ENCODE results near the gene SPTBN1.

The SPTBN1 gene

DNA sequence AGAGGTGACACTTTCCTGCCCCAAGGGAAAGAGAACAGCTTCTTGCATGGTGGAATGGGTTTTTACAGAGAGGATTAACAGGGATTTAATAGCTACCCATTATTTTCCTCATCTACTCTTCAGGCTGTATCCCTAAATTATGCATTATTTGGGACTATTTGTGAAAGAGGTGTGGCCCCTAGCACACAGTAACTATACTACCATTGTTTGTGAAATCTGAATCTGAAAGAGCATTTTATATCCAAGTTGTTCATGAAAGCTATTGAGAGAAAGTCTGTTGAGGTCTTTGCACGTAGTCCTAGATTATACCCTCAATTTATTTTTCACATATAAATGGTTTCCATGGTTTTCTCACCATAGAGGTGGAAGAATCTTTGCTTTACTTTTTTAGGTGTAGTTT, 78.1 kb downstream of the SPTBN1 start:
- H3K9me3 ChIP-seq (ENCODE audit: control insufficient read depth, low read length): no peaks in the 10 kb centered on the region
- H3K27ac ChIP-seq (ENCODE audit: insufficient read depth, low read length, poor library complexity, severe bottlenecking): no peak overlapping the region

DNA sequence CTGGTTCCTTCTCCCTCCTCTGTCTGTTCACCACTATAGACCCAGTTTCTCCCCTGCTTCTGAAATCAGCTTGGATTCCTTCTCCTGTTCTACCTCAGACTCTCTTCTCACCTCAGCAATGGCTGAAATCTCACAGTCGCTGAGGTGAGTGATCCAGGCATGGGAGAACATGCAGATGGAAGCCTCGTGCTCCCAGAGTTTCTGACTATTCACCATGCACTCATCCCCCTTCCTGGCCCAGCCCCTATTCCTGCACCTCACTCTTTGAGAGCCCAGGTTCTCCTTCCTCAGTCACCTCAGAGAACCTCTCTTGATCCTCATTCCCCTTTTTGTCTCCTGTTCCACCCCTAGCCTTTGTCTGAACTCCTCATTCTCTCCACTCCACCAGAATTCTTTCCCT, 78.5 kb downstream of the SPTBN1 start:
- H3K9me3 ChIP-seq (ENCODE audit: control insufficient read depth, low read length): no peaks in the 10 kb centered on the region
- no peak for DNase-seq
- no peak overlapping the region for H3K27ac ChIP-seq (ENCODE audit: insufficient read depth, low read length, poor library complexity, severe bottlenecking)
- no peaks in the 10 kb centered on the region for H3K36me3 ChIP-seq (ENCODE audit: control insufficient read depth, insufficient read depth, low read length)
- no peak overlapping the region for H3K4me3 ChIP-seq (ENCODE audit: insufficient read depth, low read depth, low read length, poor library complexity, severe bottlenecking)
- no peaks in the 10 kb centered on the region for H3K4me1 ChIP-seq (ENCODE audit: control insufficient read depth, insufficient read depth, low read length, poor library complexity, severe bottlenecking)
- no peaks in the 10 kb centered on the region for H3K27me3 ChIP-seq (replicated peaks; ENCODE audit: control insufficient read depth, insufficient read depth, low read length, poor library complexity, severe bottlenecking)

More for the DNA sequence above, 78.1 kb downstream of the SPTBN1 start:
- no peak overlapping the region for H3K4me3 ChIP-seq (ENCODE audit: insufficient read depth, low read depth, low read length, poor library complexity, severe bottlenecking)
- H3K27me3 ChIP-seq (replicated peaks; ENCODE audit: control insufficient read depth, insufficient read depth, low read length, poor library complexity, severe bottlenecking): no peaks in the 10 kb centered on the region
- no peaks in the 10 kb centered on the region for H3K36me3 ChIP-seq (ENCODE audit: control insufficient read depth, insufficient read depth, low read length)
- H3K4me1 ChIP-seq (ENCODE audit: control insufficient read depth, insufficient read depth, low read length, poor library complexity, severe bottlenecking): no peaks in the 10 kb centered on the region
- DNase-seq: no peak

DNA sequence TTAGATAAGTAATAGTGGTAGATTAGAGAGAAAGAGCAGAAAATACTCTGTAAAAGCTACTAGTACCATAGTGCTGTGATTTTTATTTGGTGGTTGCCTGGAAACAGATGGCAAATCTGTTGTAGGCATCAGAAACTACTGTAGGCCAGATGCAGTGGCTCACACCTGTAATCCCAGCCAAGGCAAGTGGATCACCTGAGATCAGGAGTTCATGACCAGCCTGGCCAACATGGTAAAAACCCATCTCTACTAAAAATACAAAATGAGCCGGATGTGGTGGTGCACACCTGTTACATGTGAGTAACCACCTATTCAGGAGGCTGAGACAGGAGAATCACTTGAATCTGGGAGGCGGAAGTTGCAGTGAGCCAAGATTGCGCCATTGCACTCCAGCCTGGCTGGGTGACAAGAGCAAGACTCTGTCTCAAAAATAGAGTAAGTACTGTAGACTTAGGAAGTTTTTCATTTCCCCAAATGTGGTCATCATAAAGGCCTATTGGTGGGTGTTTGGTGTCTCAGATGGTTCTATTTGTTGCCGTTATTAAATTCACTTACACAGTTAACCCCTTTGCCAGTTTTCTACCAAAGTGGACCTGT, 79.6 kb downstream of the SPTBN1 start:
- Histone ChIP-seq H3K4me3 (ENCODE audit: insufficient read depth, low read depth, low read length, poor library complexity, severe bottlenecking) (no peak overlapping the region), H3K4me1 (ENCODE audit: control insufficient read depth, insufficient read depth, low read length, poor library complexity, severe bottlenecking) (no peaks in the 10 kb centered on the region), H3K27ac (ENCODE audit: insufficient read depth, low read length, poor library complexity, severe bottlenecking) (no peak overlapping the region), H3K9me3 (ENCODE audit: control insufficient read depth, low read length) (no peaks in the 10 kb centered on the region), H3K36me3 (ENCODE audit: control insufficient read depth, insufficient read depth, low read length) (no peaks in the 10 kb centered on the region), H3K27me3 (replicated peaks; ENCODE audit: control insufficient read depth, insufficient read depth, low read length, poor library complexity, severe bottlenecking) (no peaks in the 10 kb centered on the region)
- no peak for DNase-seq

DNA sequence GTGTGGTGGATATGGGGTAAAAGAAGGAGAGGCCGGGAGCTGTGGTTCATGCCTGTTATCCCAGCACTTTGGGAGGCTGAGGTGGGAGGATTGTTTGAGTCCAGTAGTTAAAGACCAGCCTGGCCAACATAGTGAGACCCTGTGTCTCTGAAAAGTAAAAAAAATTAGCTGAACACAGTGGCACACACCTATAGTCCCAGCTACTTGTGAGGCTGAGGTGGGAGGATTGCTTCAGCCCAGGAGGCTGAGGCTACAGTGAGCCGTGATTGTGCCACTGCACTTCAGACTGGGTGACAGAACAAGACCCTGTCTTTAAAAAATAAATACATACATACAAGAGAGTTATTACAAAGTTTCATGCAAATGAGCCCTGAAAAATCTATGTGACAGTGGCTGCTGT, 80.6 kb downstream of the SPTBN1 start:
- H3K4me3 ChIP-seq (ENCODE audit: insufficient read depth, low read depth, low read length, poor library complexity, severe bottlenecking): no peak overlapping the region
- H3K27ac ChIP-seq (ENCODE audit: insufficient read depth, low read length, poor library complexity, severe bottlenecking): no peak overlapping the region
- no peaks in the 10 kb centered on the region for H3K36me3 ChIP-seq (ENCODE audit: control insufficient read depth, insufficient read depth, low read length)
- H3K9me3 ChIP-seq (ENCODE audit: control insufficient read depth, low read length): no peaks in the 10 kb centered on the region
- no peak for DNase-seq
- no peaks in the 10 kb centered on the region for H3K27me3 ChIP-seq (replicated peaks; ENCODE audit: control insufficient read depth, insufficient read depth, low read length, poor library complexity, severe bottlenecking)
- no peaks in the 10 kb centered on the region for H3K4me1 ChIP-seq (ENCODE audit: control insufficient read depth, insufficient read depth, low read length, poor library complexity, severe bottlenecking)

DNA sequence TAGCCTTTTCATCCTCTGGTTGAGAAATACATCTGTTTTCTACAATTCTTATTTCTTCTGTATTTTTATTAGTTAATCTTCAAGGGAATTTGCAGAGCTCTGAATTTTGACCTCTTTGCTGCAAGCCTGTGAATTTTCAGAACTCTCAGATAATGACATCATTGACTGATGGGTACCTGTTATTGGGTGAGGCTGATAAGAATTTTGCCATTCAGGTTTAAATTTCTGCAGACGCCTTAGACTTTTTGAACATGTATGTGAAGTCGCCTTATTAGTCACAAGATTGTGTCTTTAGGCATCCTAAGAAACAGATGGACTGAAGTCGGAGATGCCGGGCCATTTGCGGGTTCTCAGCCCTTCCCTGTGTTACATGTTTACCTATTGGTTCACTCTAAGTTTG, 82.4 kb downstream of the SPTBN1 start:
- H3K9me3 ChIP-seq (ENCODE audit: control insufficient read depth, low read length): no peaks in the 10 kb centered on the region
- H3K36me3 ChIP-seq (ENCODE audit: control insufficient read depth, insufficient read depth, low read length): no peaks in the 10 kb centered on the region
- no peaks in the 10 kb centered on the region for H3K27me3 ChIP-seq (replicated peaks; ENCODE audit: control insufficient read depth, insufficient read depth, low read length, poor library complexity, severe bottlenecking)
- H3K27ac ChIP-seq (ENCODE audit: insufficient read depth, low read length, poor library complexity, severe bottlenecking): no peak overlapping the region
- DNase-seq: no peak
- H3K4me1 ChIP-seq (ENCODE audit: control insufficient read depth, insufficient read depth, low read length, poor library complexity, severe bottlenecking): no peaks in the 10 kb centered on the region
- H3K4me3 ChIP-seq (ENCODE audit: insufficient read depth, low read depth, low read length, poor library complexity, severe bottlenecking): no peak overlapping the region

DNA sequence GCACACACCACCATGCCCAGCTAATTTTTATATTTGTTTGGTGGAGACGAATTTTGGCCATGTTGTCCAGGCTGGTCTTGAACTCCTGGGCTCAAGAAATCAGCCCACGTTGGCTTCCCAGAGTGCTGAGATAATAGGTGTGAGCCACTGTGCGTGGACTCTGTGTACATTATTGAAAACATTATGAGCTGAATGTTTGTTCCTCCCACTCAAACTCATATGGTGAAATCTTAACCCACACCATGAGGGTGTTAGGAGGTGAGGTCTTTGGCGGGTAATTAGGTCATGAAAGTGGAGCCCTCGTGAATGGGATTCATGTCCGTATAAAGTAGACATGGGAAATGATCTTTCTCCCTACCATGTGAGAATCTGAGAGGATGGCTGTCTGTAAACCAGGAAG, 83.6 kb downstream of the SPTBN1 start:
- H3K9me3 ChIP-seq (ENCODE audit: control insufficient read depth, low read length): no peaks in the 10 kb centered on the region
- no peak overlapping the region for H3K27ac ChIP-seq (ENCODE audit: insufficient read depth, low read length, poor library complexity, severe bottlenecking)
- H3K36me3 ChIP-seq (ENCODE audit: control insufficient read depth, insufficient read depth, low read length): no peaks in the 10 kb centered on the region
- H3K4me3 ChIP-seq (ENCODE audit: insufficient read depth, low read depth, low read length, poor library complexity, severe bottlenecking): no peak overlapping the region
- DNase-seq: no peak
- no peaks in the 10 kb centered on the region for H3K4me1 ChIP-seq (ENCODE audit: control insufficient read depth, insufficient read depth, low read length, poor library complexity, severe bottlenecking)
- H3K27me3 ChIP-seq (replicated peaks; ENCODE audit: control insufficient read depth, insufficient read depth, low read length, poor library complexity, severe bottlenecking): no peaks in the 10 kb centered on the region

DNA sequence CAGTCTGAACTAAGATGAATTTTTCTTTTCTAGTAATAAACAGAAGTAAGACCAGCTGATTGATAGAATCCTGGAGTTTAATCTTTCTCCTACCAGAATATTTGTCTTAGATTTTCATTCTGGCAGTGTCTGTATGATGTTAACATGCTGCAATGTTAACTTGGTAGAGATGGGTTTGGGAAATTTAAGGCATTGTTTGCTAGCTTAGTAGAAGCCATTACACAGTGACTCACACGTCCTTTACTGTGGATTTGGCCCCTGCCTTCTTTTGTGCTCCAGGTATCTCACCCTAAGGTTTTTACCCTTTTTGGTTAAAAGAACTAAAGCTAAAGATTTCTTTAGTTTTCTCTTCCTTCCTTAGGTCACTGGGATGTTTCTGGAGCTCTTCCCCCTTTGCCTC, 84.1 kb downstream of the SPTBN1 start:
- Histone ChIP-seq H3K4me1 (ENCODE audit: control insufficient read depth, insufficient read depth, low read length, poor library complexity, severe bottlenecking) (no peaks in the 10 kb centered on the region), H3K4me3 (ENCODE audit: insufficient read depth, low read depth, low read length, poor library complexity, severe bottlenecking) (no peak overlapping the region), H3K27me3 (replicated peaks; ENCODE audit: control insufficient read depth, insufficient read depth, low read length, poor library complexity, severe bottlenecking) (no peaks in the 10 kb centered on the region), H3K27ac (ENCODE audit: insufficient read depth, low read length, poor library complexity, severe bottlenecking) (no peak overlapping the region), H3K9me3 (ENCODE audit: control insufficient read depth, low read length) (no peaks in the 10 kb centered on the region), H3K36me3 (ENCODE audit: control insufficient read depth, insufficient read depth, low read length) (no peaks in the 10 kb centered on the region)
- DNase-seq: no peak

DNA sequence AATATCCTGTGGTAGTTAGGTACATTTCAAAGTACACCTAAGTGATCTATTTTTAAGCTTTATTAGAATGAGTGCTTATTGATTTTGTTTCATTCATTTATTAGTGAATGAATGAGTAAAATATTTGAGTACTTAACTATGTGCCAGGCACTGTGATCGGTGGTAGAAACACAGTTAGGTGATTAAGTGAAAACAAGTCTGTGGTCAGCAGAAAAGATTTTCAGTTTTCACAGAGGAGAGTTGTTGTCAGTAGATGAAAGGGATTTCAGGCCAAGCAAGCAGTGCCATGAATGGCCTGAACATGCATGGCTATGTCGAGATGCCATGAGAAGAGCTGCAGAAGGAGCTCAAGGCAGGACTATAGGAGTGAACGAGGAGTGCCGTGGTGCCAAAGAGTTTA, 85.9 kb downstream of the SPTBN1 start:
- DNase-seq: no peak
- H3K9me3 ChIP-seq (ENCODE audit: control insufficient read depth, low read length): no peaks in the 10 kb centered on the region
- no peaks in the 10 kb centered on the region for H3K4me1 ChIP-seq (ENCODE audit: control insufficient read depth, insufficient read depth, low read length, poor library complexity, severe bottlenecking)
- H3K27ac ChIP-seq (ENCODE audit: insufficient read depth, low read length, poor library complexity, severe bottlenecking): no peak overlapping the region
- no peaks in the 10 kb centered on the region for H3K36me3 ChIP-seq (ENCODE audit: control insufficient read depth, insufficient read depth, low read length)
- H3K27me3 ChIP-seq (replicated peaks; ENCODE audit: control insufficient read depth, insufficient read depth, low read length, poor library complexity, severe bottlenecking): no peaks in the 10 kb centered on the region
- no peak overlapping the region for H3K4me3 ChIP-seq (ENCODE audit: insufficient read depth, low read depth, low read length, poor library complexity, severe bottlenecking)

DNA sequence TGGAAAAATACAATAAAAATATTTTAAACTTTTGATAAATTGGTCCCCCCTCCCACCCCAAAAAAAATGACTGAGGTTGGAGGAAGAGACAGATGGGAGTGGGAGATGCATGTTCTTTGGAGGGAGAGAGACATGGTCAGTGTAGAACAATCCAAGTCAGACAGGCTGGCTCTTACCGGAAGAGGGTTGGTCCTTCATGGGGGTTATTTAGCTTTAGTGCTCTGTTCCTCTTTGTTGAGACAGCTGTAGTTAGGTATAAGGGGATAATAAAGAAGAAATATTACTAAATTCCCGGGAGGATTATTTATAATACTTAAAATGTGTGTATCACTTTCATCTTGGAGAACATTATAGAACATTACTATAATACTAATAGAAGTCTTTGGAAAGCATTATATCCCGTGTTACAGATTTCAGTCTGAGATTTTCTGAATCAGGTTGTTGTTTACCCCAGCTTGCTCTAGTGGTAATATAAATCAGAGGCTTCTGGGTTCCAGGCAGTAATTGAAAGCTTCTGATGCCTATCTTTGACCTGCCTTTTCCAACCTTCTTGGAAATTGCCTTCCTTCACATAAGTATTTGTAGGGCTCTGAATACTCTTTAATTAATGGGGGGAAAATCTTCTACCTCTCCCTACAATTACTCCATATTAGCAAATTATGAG, 87.7 kb downstream of the SPTBN1 start:
- H3K36me3 ChIP-seq (ENCODE audit: control insufficient read depth, insufficient read depth, low read length): no peaks in the 10 kb centered on the region
- no peaks in the 10 kb centered on the region for H3K27me3 ChIP-seq (replicated peaks; ENCODE audit: control insufficient read depth, insufficient read depth, low read length, poor library complexity, severe bottlenecking)
- no peaks in the 10 kb centered on the region for H3K9me3 ChIP-seq (ENCODE audit: control insufficient read depth, low read length)
- no peak for DNase-seq
- no peak overlapping the region for H3K4me3 ChIP-seq (ENCODE audit: insufficient read depth, low read depth, low read length, poor library complexity, severe bottlenecking)
- H3K27ac ChIP-seq (ENCODE audit: insufficient read depth, low read length, poor library complexity, severe bottlenecking): no peak overlapping the region
- no peaks in the 10 kb centered on the region for H3K4me1 ChIP-seq (ENCODE audit: control insufficient read depth, insufficient read depth, low read length, poor library complexity, severe bottlenecking)

DNA sequence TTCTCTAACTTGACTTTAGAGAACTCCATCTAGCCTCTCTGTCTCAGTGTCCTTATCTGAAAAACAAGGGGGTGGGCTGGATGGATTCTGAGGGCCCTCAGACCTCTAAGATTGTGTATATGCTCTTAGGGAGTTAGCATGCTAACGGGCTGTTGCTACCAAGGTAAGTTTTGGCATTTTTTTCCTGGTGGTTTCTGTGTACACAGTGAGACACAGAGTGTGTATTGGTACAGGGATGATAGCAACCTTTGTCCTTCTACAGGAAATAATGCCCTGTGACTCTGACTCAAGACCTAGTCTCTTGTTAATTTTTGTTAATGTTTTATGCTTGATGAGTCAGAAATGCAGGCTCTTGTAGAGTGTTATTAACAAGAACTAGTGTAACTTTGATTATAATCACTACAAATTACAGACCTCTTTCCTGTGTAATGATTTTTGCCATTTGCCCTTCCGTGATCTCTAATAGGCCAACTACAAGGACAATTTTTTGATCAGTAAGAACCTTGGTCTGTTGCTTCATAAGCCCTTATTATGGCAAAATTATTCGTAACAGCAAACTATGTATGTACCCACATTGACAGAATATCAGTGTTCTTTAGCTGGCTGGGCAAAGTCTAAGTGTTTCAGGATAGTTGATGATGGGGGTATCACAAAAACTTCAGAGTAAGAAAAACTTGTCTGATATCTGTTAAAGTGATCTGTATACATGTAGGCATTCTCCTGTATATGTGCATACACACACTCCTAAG, 89.7 kb downstream of the SPTBN1 start:
- no peaks in the 10 kb centered on the region for H3K27me3 ChIP-seq (replicated peaks; ENCODE audit: control insufficient read depth, insufficient read depth, low read length, poor library complexity, severe bottlenecking)
- no peaks in the 10 kb centered on the region for H3K36me3 ChIP-seq (ENCODE audit: control insufficient read depth, insufficient read depth, low read length)
- H3K4me3 ChIP-seq (ENCODE audit: insufficient read depth, low read depth, low read length, poor library complexity, severe bottlenecking): no peak overlapping the region
- no peak for DNase-seq
- H3K9me3 ChIP-seq (ENCODE audit: control insufficient read depth, low read length): no peaks in the 10 kb centered on the region
- H3K4me1 ChIP-seq (ENCODE audit: control insufficient read depth, insufficient read depth, low read length, poor library complexity, severe bottlenecking): no peaks in the 10 kb centered on the region
- H3K27ac ChIP-seq (ENCODE audit: insufficient read depth, low read length, poor library complexity, severe bottlenecking): no peak overlapping the region

Data from effector memory CD4-positive, alpha-beta T cell (primary cell).